Measurements from ENCODE around the gene AUTS2.

DNA sequence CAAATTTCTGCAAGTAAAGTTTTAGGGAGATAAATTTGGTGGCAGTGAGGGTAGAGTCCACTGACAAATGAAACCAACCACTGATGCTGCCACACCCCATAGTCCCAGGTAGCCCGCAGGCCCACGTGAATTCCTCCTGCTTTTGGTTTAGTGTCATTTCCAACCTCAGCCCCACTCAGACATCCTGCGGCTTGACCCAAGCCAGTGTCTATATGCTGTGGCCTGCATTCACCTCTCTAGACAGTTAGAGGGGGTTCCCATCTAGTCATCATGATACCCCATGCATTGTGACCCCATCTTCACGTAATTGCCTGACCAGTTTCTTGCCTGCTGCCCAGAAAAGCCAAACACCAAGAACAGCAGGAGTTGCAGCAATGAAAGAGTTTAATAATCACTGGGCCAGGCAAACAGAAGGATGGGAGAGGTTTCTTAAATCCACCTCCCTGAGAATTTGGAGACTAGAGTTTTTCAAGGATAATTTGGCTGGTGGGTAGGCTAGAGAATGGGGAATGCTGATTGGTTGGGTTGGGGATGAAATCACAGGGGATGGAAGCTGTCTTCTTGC, 1201.6 kb downstream of the AUTS2 start:
- TF ChIP-seq, protein P1, sequence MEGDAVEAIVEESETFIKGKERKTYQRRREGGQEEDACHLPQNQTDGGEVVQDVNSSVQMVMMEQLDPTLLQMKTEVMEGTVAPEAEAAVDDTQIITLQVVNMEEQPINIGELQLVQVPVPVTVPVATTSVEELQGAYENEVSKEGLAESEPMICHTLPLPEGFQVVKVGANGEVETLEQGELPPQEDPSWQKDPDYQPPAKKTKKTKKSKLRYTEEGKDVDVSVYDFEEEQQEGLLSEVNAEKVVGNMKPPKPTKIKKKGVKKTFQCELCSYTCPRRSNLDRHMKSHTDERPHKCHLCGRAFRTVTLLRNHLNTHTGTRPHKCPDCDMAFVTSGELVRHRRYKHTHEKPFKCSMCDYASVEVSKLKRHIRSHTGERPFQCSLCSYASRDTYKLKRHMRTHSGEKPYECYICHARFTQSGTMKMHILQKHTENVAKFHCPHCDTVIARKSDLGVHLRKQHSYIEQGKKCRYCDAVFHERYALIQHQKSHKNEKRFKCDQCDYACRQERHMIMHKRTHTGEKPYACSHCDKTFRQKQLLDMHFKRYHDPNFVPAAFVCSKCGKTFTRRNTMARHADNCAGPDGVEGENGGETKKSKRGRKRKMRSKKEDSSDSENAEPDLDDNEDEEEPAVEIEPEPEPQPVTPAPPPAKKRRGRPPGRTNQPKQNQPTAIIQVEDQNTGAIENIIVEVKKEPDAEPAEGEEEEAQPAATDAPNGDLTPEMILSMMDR (tag by site-specific recombination; IDR thresholded peaks at IDR 0.05), result no peak
- TF ChIP-seq HOXA7 (CRISPR knock-in tag; IDR thresholded peaks at IDR 0.05; ENCODE audit: borderline replicate concordance), result no peak
- TF ChIP-seq, protein P2, sequence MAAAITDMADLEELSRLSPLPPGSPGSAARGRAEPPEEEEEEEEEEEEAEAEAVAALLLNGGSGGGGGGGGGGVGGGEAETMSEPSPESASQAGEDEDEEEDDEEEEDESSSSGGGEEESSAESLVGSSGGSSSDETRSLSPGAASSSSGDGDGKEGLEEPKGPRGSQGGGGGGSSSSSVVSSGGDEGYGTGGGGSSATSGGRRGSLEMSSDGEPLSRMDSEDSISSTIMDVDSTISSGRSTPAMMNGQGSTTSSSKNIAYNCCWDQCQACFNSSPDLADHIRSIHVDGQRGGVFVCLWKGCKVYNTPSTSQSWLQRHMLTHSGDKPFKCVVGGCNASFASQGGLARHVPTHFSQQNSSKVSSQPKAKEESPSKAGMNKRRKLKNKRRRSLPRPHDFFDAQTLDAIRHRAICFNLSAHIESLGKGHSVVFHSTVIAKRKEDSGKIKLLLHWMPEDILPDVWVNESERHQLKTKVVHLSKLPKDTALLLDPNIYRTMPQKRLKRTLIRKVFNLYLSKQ (tag by site-specific recombination; IDR thresholded peaks at IDR 0.05; ENCODE audit: borderline replicate concordance), result no peak
- TF ChIP-seq, protein P3, sequence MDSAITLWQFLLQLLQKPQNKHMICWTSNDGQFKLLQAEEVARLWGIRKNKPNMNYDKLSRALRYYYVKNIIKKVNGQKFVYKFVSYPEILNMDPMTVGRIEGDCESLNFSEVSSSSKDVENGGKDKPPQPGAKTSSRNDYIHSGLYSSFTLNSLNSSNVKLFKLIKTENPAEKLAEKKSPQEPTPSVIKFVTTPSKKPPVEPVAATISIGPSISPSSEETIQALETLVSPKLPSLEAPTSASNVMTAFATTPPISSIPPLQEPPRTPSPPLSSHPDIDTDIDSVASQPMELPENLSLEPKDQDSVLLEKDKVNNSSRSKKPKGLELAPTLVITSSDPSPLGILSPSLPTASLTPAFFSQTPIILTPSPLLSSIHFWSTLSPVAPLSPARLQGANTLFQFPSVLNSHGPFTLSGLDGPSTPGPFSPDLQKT (IDR thresholded peaks at IDR 0.05; ENCODE audit: borderline replicate concordance, low read depth, low read length), result no peak
- TF ChIP-seq, protein P4, sequence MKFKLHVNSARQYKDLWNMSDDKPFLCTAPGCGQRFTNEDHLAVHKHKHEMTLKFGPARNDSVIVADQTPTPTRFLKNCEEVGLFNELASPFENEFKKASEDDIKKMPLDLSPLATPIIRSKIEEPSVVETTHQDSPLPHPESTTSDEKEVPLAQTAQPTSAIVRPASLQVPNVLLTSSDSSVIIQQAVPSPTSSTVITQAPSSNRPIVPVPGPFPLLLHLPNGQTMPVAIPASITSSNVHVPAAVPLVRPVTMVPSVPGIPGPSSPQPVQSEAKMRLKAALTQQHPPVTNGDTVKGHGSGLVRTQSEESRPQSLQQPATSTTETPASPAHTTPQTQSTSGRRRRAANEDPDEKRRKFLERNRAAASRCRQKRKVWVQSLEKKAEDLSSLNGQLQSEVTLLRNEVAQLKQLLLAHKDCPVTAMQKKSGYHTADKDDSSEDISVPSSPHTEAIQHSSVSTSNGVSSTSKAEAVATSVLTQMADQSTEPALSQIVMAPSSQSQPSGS (tag by site-specific recombination; IDR thresholded peaks at IDR 0.05; ENCODE audit: low read depth), result no peak
- TF ChIP-seq, protein P5, sequence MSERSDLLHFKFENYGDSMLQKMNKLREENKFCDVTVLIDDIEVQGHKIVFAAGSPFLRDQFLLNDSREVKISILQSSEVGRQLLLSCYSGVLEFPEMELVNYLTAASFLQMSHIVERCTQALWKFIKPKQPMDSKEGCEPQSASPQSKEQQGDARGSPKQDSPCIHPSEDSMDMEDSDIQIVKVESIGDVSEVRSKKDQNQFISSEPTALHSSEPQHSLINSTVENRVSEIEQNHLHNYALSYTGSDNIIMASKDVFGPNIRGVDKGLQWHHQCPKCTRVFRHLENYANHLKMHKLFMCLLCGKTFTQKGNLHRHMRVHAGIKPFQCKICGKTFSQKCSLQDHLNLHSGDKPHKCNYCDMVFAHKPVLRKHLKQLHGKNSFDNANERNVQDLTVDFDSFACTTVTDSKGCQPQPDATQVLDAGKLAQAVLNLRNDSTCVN (tag by site-specific recombination; optimal IDR thresholded peaks at IDR 0.05), result no peak
